ENCODE measurements around the gene KRT74.
A peak's percentile ranks its signal among the peaks of the same experiment; 100 is the strongest.

KRT74 gene

GRCh38 chr12:52568111-52568510 lies 5.5 kb downstream of the KRT74 start:
- no peak for DNase-seq

- no peak for DNase-seq
Observed at GRCh38 chr12:52566847-52567291, 6.8 kb downstream of the KRT74 start.

- DNase-seq: no peak
Observed at GRCh38 chr12:52564582-52564981, 9.1 kb downstream of the KRT74 start.

GRCh38 chr12:52561880-52562449 lies 11.7 kb downstream of the KRT74 start:
- no peak for DNase-seq

- no peak for DNase-seq
Observed at GRCh38 chr12:52559979-52560378, 13.7 kb downstream of the KRT74 start.

- no peak for DNase-seq
Observed at GRCh38 chr12:52558781-52559445, 14.7 kb downstream of the KRT74 start.

- DNase-seq: no peak
Observed at GRCh38 chr12:52557476-52557875, 16.2 kb downstream of the KRT74 start.

GRCh38 chr12:52555577-52555976 lies 18.1 kb downstream of the KRT74 start:
- DNase-seq: no peak

GRCh38 chr12:52552681-52553195 lies 20.9 kb downstream of the KRT74 start, which contains the start of gene KRT71:
TSS of gene KRT71 (minus strand) at chr12:52553145. CDS start at chr12:52553077, 68 bp downstream.
- no peak for DNase-seq

- no peak for DNase-seq
Observed at GRCh38 chr12:52552055-52552454, 21.6 kb downstream of the KRT74 start.

GRCh38 chr12:52551216-52551865 lies 22.3 kb downstream of the KRT74 start:
- no peak for DNase-seq

- no peak for DNase-seq
Observed at GRCh38 chr12:52546126-52546525, 27.5 kb downstream of the KRT74 start.

- no peak for DNase-seq
Observed at GRCh38 chr12:52543985-52544883, 29.4 kb downstream of the KRT74 start.

- DNase-seq: no peak
Observed at GRCh38 chr12:52542785-52543318, 30.8 kb downstream of the KRT74 start.

GRCh38 chr12:52542157-52542556 lies 31.5 kb downstream of the KRT74 start:
- no peak for DNase-seq

GRCh38 chr12:52541709-52542108 lies 31.9 kb downstream of the KRT74 start:
- no peak for DNase-seq

- DNase-seq: no peak
Observed at GRCh38 chr12:52540531-52540930, 33.1 kb downstream of the KRT74 start.

- DNase-seq: no peak
Observed at GRCh38 chr12:52539821-52540173, 33.8 kb downstream of the KRT74 start.

- peak in 1 of 2 experiments; percentile 40 for DNase-seq
Observed at GRCh38 chr12:52539083-52539820, 34.4 kb downstream of the KRT74 start.

GRCh38 chr12:52537101-52537500 lies 36.5 kb downstream of the KRT74 start:
- DNase-seq: no peak

- no peak for DNase-seq
Observed at GRCh38 chr12:52535574-52535973, 38.1 kb downstream of the KRT74 start.

GRCh38 chr12:52534482-52534881 lies 39.2 kb downstream of the KRT74 start:
- DNase-seq: no peak
